ENCODE data around the gene REEP5.

The REEP5 gene

DNA sequence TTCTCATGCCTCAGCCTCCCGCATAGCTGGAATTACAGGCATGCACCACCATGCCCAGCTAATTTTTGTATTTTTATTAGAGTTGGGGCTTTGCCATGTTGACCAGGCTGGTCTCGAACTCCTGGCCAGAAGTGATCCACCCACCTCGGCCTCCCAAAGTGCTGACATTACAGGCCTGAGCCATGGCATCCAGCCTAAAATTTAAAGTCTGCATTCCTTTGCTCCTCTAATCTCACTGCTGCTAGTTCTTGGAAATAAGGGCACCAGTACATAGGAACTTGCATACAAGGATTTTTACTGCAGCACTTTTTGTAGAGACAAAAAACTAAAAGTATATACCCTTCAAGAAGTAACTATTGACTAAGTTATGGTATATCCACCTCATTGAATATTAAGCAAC lies 34.6 kb upstream of the REEP5 start:
- Histone ChIP-seq H3K4me3 (ENCODE audit: low read depth, low read length) (no peak overlapping the region), H3K27me3 (ENCODE audit: insufficient read depth, low read depth, severe bottlenecking) (no peaks in the 10 kb centered on the region), H3K36me3 (no peaks in the 10 kb centered on the region), H3K9me3 (ENCODE audit: severe bottlenecking) (peaks cover 5% of the 10 kb centered on the region), H3K27ac (no peak overlapping the region)
- no peak for DNase-seq
- TF ChIP-seq, protein P1, sequence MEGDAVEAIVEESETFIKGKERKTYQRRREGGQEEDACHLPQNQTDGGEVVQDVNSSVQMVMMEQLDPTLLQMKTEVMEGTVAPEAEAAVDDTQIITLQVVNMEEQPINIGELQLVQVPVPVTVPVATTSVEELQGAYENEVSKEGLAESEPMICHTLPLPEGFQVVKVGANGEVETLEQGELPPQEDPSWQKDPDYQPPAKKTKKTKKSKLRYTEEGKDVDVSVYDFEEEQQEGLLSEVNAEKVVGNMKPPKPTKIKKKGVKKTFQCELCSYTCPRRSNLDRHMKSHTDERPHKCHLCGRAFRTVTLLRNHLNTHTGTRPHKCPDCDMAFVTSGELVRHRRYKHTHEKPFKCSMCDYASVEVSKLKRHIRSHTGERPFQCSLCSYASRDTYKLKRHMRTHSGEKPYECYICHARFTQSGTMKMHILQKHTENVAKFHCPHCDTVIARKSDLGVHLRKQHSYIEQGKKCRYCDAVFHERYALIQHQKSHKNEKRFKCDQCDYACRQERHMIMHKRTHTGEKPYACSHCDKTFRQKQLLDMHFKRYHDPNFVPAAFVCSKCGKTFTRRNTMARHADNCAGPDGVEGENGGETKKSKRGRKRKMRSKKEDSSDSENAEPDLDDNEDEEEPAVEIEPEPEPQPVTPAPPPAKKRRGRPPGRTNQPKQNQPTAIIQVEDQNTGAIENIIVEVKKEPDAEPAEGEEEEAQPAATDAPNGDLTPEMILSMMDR (IDR thresholded peaks at IDR 0.05; ENCODE audit: low read depth, low read length), result no peak

DNA sequence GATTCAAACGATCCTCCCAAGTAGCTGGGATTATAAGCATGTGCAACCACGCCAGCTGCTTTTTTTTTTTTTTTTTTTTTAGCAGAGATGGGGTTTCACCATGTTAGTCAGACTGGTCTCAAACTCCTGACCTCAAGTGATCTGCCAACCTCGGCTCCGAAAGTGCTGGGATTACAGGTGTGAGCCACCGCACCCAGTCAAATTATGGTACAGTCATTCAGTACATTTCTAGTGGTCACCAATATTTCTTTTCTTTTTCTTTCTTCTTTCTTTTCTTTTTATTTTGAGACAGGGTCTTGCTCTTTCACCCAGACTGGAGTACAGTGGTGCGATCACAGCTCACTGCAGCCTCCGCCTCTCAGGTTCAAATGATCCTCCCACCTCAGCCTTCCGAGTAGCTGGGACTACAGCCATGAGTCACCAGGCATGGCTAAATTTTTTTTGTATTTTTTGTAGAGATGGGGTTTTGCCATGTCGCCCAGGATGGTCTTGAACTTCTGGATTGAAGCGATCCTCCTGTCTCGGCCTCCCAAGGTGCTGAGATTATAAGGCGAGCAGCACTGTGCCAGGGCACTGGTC lies 29.2 kb upstream of the REEP5 start:
- no peak for DNase-seq
- TF ChIP-seq, protein P1 (IDR thresholded peaks at IDR 0.05; ENCODE audit: low read depth, low read length), result no peak
- Histone ChIP-seq H3K27ac (no peak overlapping the region), H3K27me3 (ENCODE audit: insufficient read depth, low read depth, severe bottlenecking) (no peaks in the 10 kb centered on the region), H3K36me3 (no peaks in the 10 kb centered on the region), H3K4me3 (ENCODE audit: low read depth, low read length) (no peak overlapping the region), H3K9me3 (ENCODE audit: severe bottlenecking) (peaks cover 5% of the 10 kb centered on the region)

DNA sequence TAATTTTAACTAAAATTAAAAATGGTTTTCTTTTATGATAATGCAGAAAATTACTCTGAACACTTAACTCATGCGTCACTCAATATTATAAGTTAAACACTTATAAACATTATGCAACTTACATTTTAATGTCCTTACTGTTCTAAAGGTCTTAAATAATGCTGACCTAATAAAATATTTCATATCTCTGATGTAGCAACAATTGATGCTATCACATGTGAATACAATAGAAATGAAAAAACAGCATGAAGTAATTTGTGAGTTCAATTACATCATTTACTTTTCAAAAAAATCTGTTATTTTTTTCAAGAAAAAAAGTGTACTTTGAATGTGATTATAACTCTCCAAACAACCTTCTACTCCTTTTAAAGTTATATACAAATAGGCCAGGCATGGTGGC lies 26.4 kb upstream of the REEP5 start:
- Histone ChIP-seq H3K4me3 (ENCODE audit: low read depth, low read length) (no peak overlapping the region), H3K36me3 (no peaks in the 10 kb centered on the region), H3K9me3 (ENCODE audit: severe bottlenecking) (no peaks in the 10 kb centered on the region), H3K27ac (no peak overlapping the region), H3K27me3 (ENCODE audit: insufficient read depth, low read depth, severe bottlenecking) (no peaks in the 10 kb centered on the region)
- TF ChIP-seq, protein P1 (IDR thresholded peaks at IDR 0.05; ENCODE audit: low read depth, low read length), result no peak
- no peak for DNase-seq

DNA sequence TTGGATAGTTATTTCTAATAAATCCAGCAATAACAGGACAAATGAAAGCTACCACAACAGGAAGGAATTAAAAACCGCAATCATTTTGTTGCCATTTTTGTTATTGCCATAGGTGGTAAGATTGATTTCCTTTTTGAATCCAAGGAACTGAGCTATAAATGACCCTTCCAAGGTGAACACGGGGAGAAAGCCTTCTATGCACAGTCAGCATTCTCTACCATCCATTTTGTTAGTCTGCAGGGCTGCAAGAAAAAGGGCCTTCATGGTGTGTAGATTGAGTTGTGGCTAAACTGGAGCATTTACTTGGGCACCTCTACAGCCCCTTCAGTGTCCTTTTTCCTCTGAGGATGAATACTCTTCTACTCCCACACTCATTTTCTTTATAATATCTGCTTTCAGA lies 18.6 kb upstream of the REEP5 start:
- Histone ChIP-seq H3K27ac (no peak overlapping the region), H3K36me3 (no peaks in the 10 kb centered on the region), H3K27me3 (ENCODE audit: insufficient read depth, low read depth, severe bottlenecking) (no peaks in the 10 kb centered on the region), H3K4me3 (ENCODE audit: low read depth, low read length) (no peak overlapping the region), H3K9me3 (ENCODE audit: severe bottlenecking) (no peaks in the 10 kb centered on the region)
- DNase-seq, result no peak
- TF ChIP-seq, protein P1 (IDR thresholded peaks at IDR 0.05; ENCODE audit: low read depth, low read length), result no peak

DNA sequence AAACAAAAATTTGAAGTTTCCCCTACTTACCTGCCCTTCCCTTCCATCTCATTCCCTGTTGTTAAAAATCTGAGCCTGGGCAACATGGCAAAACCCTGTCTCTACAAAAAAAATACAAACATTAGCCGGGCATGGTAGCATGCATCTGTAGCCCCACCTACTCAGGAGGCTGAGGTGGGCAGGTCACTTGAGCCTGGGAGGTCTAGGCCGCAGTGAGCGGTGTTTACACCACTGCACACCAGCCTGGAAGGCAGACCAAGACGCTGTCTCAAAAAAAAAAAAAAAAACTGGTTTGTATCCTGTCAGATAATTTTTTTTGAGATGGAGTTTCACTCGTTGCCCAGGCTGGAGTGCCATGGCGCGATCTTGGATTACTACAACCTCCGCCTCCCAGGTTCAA lies 16.3 kb upstream of the REEP5 start:
- TF ChIP-seq, protein P1 (IDR thresholded peaks at IDR 0.05; ENCODE audit: low read depth, low read length), result no peak
- Histone ChIP-seq H3K27ac (no peak overlapping the region), H3K27me3 (ENCODE audit: insufficient read depth, low read depth, severe bottlenecking) (no peaks in the 10 kb centered on the region), H3K9me3 (ENCODE audit: severe bottlenecking) (no peaks in the 10 kb centered on the region), H3K36me3 (no peaks in the 10 kb centered on the region), H3K4me3 (ENCODE audit: low read depth, low read length) (no peak overlapping the region)
- DNase-seq, result no peak

DNA sequence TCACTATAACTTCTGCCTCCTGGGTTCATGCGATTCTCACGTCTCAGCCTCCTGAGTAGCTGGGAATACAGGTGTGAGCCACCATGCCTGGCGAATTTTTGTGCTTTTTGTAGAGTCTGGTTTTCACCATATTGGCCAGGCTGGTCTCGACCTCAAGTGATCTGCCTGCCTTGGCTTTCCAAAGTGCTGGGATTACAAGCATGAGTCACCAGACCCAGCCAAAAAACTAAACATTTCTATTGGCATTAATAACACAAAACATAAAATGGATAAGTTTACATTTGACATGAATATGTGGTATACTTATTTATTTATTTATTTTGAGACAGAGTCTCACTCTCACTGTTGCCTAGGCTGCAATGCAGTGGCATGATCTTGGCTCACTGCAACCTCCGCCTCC lies 13.6 kb upstream of the REEP5 start:
- TF ChIP-seq, protein P1 (IDR thresholded peaks at IDR 0.05; ENCODE audit: low read depth, low read length), result no peak
- no peak for DNase-seq

More for the DNA sequence above, 13.6 kb upstream of the REEP5 start:
- no peak overlapping the region for H3K4me3 ChIP-seq (ENCODE audit: low read depth, low read length)
- H3K27ac ChIP-seq, result no peak overlapping the region
- no peaks in the 10 kb centered on the region for H3K27me3 ChIP-seq (ENCODE audit: insufficient read depth, low read depth, severe bottlenecking)
- H3K9me3 ChIP-seq (ENCODE audit: severe bottlenecking), result no peaks in the 10 kb centered on the region
- H3K36me3 ChIP-seq, result no peaks in the 10 kb centered on the region

Data from WERI-Rb-1 (cell line).